GM18520 (cell line): Measurements from ENCODE around the gene IGSF3.

Experiments used
- ATAC-seq: cut with Tn5 transposase; IDR thresholded peaks from one replicate; pipeline ENCODE4 v1.9.1; 2021; ENCODE audit not compliant: unreplicated experiment

Gene IGSF3

GRCh38 chr1:116667575-116668105 lies at the start of gene IGSF3:
TSS of gene IGSF3 (minus strand) at chr1:116667733. CDS start at chr1:116666326, 1,407 bp downstream.
- no peak for ATAC-seq

DNA sequence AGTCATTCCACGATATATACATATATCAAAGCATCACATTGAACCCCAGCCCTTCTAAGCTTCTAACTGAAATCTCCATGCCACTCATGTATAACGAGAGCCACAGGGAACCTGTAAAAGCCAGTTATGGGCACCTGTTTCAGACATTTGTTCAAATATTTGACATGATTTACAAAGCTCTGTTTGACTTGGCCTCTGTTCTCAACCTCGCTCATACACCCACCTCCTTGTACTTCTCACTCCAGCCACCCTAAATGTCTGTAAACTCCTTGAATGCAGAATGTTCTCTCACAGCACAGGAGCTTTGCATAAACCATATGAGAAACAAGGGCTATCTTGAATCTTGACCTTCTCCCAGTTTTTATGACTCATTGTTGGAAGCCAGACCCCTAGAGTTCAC lies 49.8 kb upstream of the IGSF3 start:
- no peak for ATAC-seq

DNA sequence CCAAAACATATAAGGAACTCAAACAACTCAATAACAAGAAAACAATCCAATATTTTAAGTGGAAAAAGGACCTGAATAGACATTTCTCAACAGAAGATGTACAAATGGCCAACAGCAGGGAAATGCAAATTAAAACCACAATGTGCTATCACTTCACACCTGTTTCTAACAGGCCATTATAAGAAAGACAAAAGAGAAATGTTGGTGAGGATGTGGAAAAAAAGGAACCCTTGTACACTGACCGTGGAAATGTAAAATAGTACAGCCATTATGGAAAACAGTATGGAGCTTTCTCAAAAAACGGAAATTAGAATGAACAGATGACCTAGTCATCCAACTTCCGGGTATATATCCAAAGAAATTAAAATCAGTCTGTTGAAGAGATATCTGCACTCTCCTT lies 48.9 kb upstream of the IGSF3 start:
- ATAC-seq = no peak

DNA sequence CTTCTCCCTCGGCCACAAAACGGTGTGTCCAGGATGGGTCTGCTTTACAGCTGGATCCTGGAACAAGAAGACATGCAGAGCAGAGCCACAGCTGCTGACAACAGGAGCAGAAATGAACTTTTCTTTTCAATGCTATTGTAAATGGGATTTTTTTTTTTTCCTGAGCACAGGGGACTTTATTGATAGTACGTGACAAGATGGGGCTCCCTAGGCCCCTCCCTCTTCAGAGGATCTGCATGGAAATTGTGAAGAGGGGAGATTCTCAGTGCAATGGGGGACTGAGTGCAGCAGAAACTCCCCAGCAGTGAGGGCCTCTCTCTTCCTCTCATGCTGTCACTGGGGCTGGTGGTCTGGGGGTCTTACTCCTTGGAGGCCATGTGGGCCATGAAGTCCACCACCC lies 45.9 kb upstream of the IGSF3 start:
- no peak for ATAC-seq

DNA sequence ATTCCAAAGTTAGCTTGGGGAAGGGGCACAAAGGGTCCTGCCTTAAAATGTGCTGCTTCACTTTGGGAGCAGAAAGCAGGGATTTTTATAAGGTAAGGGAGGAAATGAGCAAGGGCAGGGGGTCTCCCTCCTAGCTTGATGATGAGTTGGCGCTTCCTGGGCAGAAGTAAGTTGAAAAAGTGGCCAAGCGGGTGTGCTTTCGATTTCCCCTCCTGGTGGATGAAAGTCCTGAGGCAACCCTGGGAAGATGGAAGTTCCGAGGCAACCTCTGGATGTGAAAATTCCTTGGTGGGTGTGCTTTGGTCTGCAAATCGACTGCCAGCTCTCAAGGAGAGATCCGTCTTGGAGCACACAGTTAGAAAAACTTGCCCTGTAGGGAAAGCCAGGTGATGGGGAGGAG lies 45.0 kb upstream of the IGSF3 start:
- no peak for ATAC-seq

DNA sequence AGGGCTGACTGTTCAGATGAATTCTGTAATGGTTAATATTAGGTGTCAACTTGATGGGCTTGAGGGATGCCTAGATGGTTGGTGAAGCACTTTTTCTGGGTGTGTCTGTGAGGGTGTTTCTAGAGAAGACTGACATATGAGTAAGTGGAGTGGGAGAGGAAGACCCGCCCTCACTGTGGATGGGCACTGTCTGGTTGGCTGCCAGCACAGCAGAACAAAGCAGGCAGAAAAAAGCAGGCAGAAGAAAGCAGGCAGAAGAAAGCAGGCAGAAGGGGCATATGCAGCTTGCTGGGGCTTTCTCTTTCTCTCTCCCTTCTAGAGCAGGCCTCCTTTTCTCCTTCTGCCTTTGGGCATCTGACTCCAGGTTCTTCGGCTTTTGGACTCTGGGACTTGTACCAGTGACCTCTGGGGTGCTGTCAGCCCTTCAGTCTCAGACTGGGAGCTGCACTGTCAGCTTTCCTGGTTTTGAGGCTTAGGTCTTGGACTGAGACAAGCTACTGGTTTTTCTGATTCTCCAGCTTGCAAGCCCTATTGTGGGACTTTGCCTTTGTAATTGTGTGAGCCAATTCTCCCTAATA lies 43.8 kb upstream of the IGSF3 start:
- ATAC-seq = no peak

DNA sequence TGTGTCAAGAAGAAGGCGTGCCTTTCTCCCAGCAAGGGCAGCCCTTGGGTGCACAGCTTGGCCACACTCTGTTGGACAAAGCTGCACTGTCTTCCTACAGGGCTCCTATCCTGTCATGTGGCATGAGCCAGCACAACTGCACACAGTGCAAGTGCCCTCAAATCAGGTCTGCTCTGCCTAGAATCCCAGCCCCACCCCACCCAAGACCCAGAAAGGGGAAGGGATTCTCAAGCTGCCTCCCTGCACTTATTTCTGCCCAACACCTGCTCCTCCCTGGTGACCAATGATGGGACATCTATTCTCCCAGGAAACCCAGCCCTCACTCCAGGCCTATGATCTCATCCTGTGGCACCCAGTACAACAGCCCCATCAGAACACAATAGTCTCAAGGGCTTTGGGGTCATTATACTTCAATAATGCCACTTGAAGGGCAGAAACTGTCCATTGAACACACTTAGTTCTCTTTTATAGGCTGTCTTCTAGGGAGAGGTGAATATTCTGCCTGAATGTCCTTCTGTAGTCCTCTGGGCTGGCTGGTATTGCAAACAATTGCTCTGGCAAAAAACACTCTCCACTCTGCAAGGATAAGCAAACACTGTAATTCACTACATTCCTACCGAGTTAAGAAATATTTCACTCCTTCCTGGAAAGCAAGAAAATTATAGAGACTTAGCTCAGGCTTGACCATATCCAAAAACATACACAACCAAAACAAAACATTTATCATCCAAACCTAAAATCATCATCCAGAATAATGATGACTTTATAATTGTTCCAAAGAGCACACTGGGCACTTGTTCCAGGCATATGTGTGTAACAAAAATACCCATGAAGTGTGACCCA lies 43.1 kb upstream of the IGSF3 start:
- no peak for ATAC-seq

- no peak for ATAC-seq
Observed at GRCh38 chr1:116709666-116710167, 42.2 kb upstream of the IGSF3 start.

DNA sequence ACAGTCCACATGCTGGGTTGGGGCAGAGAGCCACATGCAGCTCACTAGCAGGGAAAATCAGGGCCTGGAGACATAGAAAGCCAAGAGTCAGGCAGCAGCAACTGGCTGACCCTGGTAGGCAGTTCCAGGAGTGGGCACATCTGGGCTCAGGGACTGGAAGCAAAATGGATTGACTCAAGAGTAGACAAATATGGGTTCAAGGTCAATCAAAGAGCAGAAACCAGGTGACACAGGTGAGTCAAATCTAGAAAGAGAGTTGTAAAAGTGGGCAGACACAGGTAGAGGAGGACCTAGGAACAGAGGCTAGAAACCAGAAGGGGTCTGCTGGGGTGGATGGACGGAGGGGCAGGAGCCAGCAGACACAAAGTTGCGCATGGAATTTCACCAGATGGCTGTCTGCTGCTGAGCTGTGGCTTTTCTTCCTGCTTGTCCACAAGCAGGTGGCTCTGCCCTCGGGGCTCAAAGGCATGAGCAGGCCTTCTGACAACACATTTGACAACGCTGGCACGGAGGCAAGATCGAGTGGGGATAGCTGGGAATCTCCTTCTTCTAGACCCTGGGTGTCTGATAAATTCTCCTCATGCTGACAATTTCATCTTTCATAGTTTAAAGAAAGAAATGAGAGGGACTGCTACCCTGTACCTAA lies 40.8 kb upstream of the IGSF3 start:
- ATAC-seq = no peak

DNA sequence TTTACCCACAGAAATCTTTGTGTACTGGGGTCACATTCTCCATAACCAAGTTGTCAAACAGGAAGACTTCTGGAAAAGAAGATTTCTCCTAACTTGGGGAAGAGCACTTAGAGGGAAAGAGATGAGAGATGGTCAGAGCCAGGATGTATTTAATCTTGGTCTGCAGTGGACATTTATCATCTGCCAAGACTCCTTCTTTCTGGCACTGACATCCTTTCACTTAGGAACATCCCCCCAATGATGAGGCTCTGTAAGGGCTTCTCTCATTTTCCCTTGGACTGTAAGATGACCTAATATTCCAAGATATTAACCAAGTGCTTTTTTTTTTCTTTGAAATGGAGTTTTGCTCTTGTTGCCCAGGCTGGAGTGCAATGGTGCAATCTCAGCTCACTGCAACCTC lies 39.3 kb upstream of the IGSF3 start:
- ATAC-seq = no peak

DNA sequence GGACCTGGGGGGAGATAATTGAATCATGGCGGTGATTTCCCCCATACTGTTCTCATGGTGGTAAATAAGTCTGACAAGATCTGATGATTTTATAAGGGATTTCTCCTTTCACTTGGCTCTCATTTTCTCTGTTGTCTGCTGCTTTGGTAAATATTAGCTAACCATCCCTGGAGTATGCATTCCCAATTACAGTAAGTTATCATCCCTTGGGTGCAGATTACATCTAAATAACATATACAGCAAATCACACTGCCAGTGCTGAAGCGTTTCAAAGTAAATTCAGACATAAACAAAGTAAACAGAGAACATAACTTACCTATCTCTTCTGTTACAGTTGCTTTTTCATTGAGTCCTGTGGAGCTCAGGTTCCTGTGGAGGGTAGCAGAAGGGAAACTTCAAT lies 38.6 kb upstream of the IGSF3 start:
- no peak for ATAC-seq

- ATAC-seq = no peak
Observed at GRCh38 chr1:116704278-116704677, 36.7 kb upstream of the IGSF3 start.

- no peak for ATAC-seq
Observed at GRCh38 chr1:116699605-116700004, 32.1 kb upstream of the IGSF3 start.

- ATAC-seq = no peak
Observed at GRCh38 chr1:116698244-116698595, 30.7 kb upstream of the IGSF3 start.

DNA sequence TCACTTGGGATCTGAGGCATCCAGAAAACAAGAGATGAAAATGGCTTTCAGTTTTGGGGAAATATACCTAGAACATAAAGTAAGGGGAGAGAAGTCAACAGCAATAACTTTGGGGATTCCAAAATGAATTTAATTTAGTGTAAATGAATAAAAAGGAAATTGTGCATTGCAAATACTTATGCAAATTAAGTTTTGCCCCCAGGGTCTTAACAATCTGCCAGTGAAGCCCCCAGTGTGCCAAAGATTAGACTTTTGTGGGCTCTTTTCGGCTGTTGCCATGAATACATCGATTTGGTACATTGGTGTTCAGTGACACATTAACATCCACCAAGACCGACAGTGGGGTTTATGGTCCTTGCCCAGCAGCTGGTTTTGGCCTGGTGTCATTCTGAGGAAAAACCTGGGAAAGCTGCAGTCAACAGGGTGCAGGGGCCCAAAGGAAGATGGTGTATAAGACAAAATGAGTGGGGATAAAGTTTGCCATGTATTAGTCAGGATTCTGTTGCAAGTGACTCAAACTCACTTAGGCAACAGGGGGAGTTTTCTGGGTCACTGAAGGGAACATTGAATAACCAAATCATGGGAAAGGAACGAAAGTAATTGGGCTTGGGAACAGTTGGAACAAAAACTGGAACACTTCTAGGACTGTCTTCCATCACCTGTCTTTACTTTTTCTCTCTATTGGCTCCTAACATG lies 30.2 kb upstream of the IGSF3 start:
- ATAC-seq = no peak

DNA sequence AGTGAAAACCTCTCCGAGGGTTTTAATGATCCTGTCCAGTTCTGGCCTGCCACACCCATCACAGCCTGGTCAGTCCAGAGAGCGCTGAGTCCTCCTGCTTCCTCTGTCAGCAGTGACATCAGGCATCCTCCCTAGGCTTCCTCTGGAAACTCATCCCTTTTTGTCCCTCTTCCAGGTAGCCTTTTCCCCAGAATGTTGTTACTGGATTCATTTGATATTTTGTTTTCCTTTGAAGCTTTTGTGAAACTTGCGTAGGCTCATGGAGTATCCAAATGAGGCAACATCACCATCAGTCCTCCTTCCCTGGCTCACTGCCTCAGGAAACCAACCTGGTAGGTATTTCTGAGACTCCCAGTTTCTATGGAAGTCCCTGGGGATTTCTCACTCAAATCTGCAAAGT lies 27.0 kb upstream of the IGSF3 start:
- no peak for ATAC-seq

DNA sequence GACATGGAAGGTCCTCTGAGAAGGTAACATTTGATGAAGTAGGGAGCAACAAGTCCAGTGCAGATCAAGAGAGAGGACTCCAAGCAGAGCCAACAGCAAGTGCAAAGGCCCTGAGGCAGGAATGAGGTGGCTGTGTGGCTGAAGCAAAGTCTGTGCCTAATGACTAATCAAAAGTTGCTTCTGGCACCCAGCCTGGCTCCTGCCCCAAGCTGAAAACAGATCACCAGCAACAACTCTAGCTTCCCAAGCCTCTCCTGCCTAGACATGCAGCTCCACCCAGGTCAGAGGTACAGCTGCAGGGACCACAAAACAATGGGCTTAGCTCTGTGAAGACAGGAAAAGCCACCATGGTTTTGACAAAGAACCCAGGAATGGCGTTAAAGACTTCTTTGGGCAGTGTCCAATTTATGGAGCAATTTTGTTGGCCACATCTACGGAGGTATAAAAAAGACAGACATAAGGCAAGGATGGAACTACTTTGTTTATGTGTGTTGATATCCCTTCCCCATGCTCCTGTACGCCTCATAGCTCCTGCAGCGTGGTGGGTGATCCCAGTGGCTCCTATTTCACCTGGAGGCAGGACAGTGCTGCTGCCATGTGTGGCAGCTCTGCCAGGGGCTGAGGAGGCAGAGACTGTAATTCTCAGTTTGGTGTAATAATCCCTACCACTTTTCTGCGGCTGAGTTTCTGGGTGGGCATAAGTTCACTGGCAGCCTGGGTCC lies 26.4 kb upstream of the IGSF3 start:
- no peak for ATAC-seq

DNA sequence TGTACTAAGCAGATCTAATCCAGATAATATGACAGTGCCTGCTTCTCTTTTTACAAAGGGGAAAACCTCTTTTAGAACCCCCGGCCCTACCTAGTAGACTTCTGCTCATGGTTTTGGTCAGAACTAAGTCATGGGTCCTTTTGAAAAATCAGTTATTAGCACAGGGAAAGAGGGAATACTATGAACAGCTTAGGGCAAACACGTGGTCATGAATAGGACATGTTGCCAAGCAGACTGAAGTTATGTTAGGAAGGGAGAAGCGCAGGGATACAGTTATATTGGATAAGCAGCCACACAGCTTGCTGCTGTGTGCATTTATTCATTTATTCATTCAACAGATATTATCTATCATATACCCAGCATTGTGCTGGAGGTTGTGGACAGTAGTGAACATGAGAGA lies 25.3 kb upstream of the IGSF3 start:
- no peak for ATAC-seq

- ATAC-seq = no peak
Observed at GRCh38 chr1:116690849-116691406, 23.4 kb upstream of the IGSF3 start.

GRCh38 chr1:116690396-116690848 lies 22.9 kb upstream of the IGSF3 start:
- ATAC-seq = no peak
